ENCODE results near the gene RTRAF.

Gene RTRAF

GRCh38 chr14:52051871-52052270, 62.5 kb downstream of the RTRAF start:
- DNase-seq = no peak

GRCh38 chr14:52052288-52052943, 63.1 kb downstream of the RTRAF start:
- DNase-seq = no peak

- no peak for DNase-seq
Observed at GRCh38 chr14:52053044-52053443, 63.7 kb downstream of the RTRAF start.

- no peak for DNase-seq
Observed at GRCh38 chr14:52054678-52055077, 65.3 kb downstream of the RTRAF start.

GRCh38 chr14:52055167-52055566, 65.8 kb downstream of the RTRAF start:
- no peak for DNase-seq

- no peak for DNase-seq
Observed at GRCh38 chr14:52058341-52058740, 69.0 kb downstream of the RTRAF start.

GRCh38 chr14:52059649-52060048, 70.3 kb downstream of the RTRAF start:
- DNase-seq = no peak

- no peak for DNase-seq
Observed at GRCh38 chr14:52060080-52060479, 70.7 kb downstream of the RTRAF start.

Data from CD4-positive, alpha-beta T cell treated with Interleukin-6 for 4 hours (primary cell).